Stomach (tissue), 9 donors: ENCODE measurements around the gene EXOC3. TPM values are rescaled to one million over a fixed set of nuclear protein-coding genes. Genes with fewer than 3 reads are reported as not detected.

Experiments used
- DNase-seq, 2 donors: peaks; one replicate each; pipeline versions ENCODE4 v3.0.0 to v3.0.0-alpha.2; 2013 to 2019
- H3K27ac ChIP-seq, 5 donors: fragments of 200-600 bp in 4 of 5; sonication (generic) in 4 of 5; one replicate each; pipeline ENCODE4 v1.5.1; 2013 to 2019; ENCODE audit warnings: mild to moderate bottlenecking in 1 of 5, moderate library complexity in 1 of 5
- H3K27me3 ChIP-seq, 3 donors: fragments of 200-600 bp; sonication (generic); one replicate each; pipeline ENCODE4 v1.5.1; 2017 to 2019; ENCODE audit warnings: mixed run types in 1 of 3
- H3K36me3 ChIP-seq, 4 donors: fragments of 200-600 bp; sonication (generic); 1 replicate in 3 of 4; 2 replicates in 1 of 4; pipeline ENCODE4 v1.5.1; 2016 to 2019
- H3K4me1 ChIP-seq, 4 donors: fragments of 200-600 bp; sonication (generic); one replicate each; pipeline ENCODE4 v1.5.1; 2016 to 2019
- H3K4me3 ChIP-seq, 4 donors: fragments of 200-600 bp; sonication (generic) in 3 of 4; one replicate each; pipeline ENCODE4 v1.5.1; 2016 to 2019; ENCODE audit warnings: mild to moderate bottlenecking in 1 of 4
- H3K9me3 ChIP-seq, 4 donors: fragments of 200-600 bp; sonication (generic); one replicate each; pipeline ENCODE4 v1.5.1; 2016 to 2019
- EP300 ChIP-seq: sonication (generic); formaldehyde crosslinking; IDR thresholded peaks from one replicate; pipeline ENCODE4 v1.6.1; 2017; ENCODE audit warnings: antibody characterized with exemption
- POLR2A ChIP-seq, 4 donors: fragments of 450-650 bp; IDR thresholded peaks; one replicate each; pipeline ENCODE4 v1.6.1; 2016; ENCODE audit warnings: antibody characterized with exemption in 4 of 4, control low read depth in 2 of 4, mild to moderate bottlenecking in 1 of 4, moderate library complexity in 1 of 4
- POLR2AphosphoS5 ChIP-seq, 3 donors: sonication (generic); formaldehyde crosslinking; IDR thresholded peaks; one replicate each; pipeline ENCODE4 v1.6.1; 2016; ENCODE audit warnings: antibody characterized with exemption in 3 of 3
- WGBS, 5 donors: extraction: QIAGEN DNeasy Blood & Tissue Kit in 3 of 5; methylation state at CpG; one replicate each; pipeline versions ENCODE4 v1.1.5 to v1.1.7; 2013 to 2018; 5-methylcytosine and 5-hydroxymethylcytosine counted together
- intact Hi-C: fragments of 100-400 bp; cut with DNase I; formaldehyde crosslinking; loops from one replicate; pipeline ENCODE4 v1.15.1; 2023; ENCODE audit warnings: low total_unique reads
- polyA plus RNA-seq, 3 donors: library from polyadenylated mRNA; stranded (reverse); fragments of 200-250 nt; gene quantifications; one replicate each; pipeline ENCODE4 v1.2.3, GENCODE V29; 2013
- total RNA-seq, 5 donors: library from RNA; depleted of rRNA; stranded (reverse); fragments of >200 nt; gene quantifications; one replicate each; pipeline versions ENCODE4 v1.1.0 to v1.2.3, GENCODE V29; 2014 to 2016
- TF ChIP-seq, protein P1 (sequence below), 7 experiments: fragments of 450-650 bp in 4 of 7; fragments of 200-600 bp in 3 of 7; sonication (generic) in 3 of 7; IDR thresholded peaks; one replicate each; pipeline ENCODE4 v1.5.1; 2016 to 2019; ENCODE audit warnings: antibody characterized with exemption in 7 of 7, control low read depth in 2 of 7, mild to moderate bottlenecking in 1 of 7
- donor health status: healthy with polysubstance abuse.
- donor health status: Bipolar disorder and iron deficiency.
- donor health status: healthy.

The EXOC3 gene
- total and polyA plus RNA-seq, 8 donors = 29.9 to 133 (median 59.3) TPM

GRCh38 chr5:476102-476813 lies 33.3 kb downstream of the EXOC3 start:
- intact Hi-C loops = no loop called here
- peaks cover 0 to 3% (median under 1%) of the 10 kb centered on the region in 4 donors for H3K36me3 ChIP-seq
- TF ChIP-seq, protein P1, sequence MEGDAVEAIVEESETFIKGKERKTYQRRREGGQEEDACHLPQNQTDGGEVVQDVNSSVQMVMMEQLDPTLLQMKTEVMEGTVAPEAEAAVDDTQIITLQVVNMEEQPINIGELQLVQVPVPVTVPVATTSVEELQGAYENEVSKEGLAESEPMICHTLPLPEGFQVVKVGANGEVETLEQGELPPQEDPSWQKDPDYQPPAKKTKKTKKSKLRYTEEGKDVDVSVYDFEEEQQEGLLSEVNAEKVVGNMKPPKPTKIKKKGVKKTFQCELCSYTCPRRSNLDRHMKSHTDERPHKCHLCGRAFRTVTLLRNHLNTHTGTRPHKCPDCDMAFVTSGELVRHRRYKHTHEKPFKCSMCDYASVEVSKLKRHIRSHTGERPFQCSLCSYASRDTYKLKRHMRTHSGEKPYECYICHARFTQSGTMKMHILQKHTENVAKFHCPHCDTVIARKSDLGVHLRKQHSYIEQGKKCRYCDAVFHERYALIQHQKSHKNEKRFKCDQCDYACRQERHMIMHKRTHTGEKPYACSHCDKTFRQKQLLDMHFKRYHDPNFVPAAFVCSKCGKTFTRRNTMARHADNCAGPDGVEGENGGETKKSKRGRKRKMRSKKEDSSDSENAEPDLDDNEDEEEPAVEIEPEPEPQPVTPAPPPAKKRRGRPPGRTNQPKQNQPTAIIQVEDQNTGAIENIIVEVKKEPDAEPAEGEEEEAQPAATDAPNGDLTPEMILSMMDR (IDR thresholded peaks at IDR 0.05) = no peak
- TF ChIP-seq EP300 (no peak), POLR2AphosphoS5 (IDR thresholded peaks at IDR 0.05) (no peak), POLR2A (IDR thresholded peaks at IDR 0.05) (no peak)
- peaks cover 24 to 76% (median 45%) of the 10 kb centered on the region in 3 donors for H3K27me3 ChIP-seq
- H3K27ac ChIP-seq = no peak overlapping the region
- peaks cover 21 to 39% (median 38%) of the 10 kb centered on the region in 4 donors for H3K4me1 ChIP-seq
- no peak overlapping the region for H3K4me3 ChIP-seq
- no peaks in the 10 kb centered on the region for H3K9me3 ChIP-seq
- no peak for DNase-seq
- 63 to 82% (median 79%) methylated on average over 34 to 51 of the region's 51 CpGs for WGBS, 5 donors

GRCh38 chr5:476814-477175 lies 33.8 kb downstream of the EXOC3 start:
- no peak for TF ChIP-seq EP300
- no peak for TF ChIP-seq POLR2A (IDR thresholded peaks at IDR 0.05)
- Histone ChIP-seq H3K36me3 (no peaks in the 10 kb centered on the region), H3K27me3 (peaks cover 24 to 81% (median 47%) of the 10 kb centered on the region in 3 donors), H3K4me1 (peaks cover 16 to 33% (median 32%) of the 10 kb centered on the region in 4 donors), H3K4me3 (no peak overlapping the region), H3K9me3 (no peaks in the 10 kb centered on the region), H3K27ac (no peak overlapping the region)
- intact Hi-C loops = no loop called here
- WGBS, 5 donors = 61 to 72% (median 69%) methylated on average over 8 to 9 of the region's 9 CpGs
- DNase-seq = no peak

- no peak for TF ChIP-seq POLR2A (IDR thresholded peaks at IDR 0.05)
- no peak for TF ChIP-seq EP300
- TF ChIP-seq, protein P1 (IDR thresholded peaks at IDR 0.05) = no peak
- no peak for TF ChIP-seq POLR2AphosphoS5 (IDR thresholded peaks at IDR 0.05)
- peaks cover 24 to 85% (median 51%) of the 10 kb centered on the region in 3 donors for H3K27me3 ChIP-seq
- intact Hi-C loops = no loop called here
- H3K4me1 ChIP-seq = peaks cover 12 to 29% (median 28%) of the 10 kb centered on the region in 4 donors
- no peaks in the 10 kb centered on the region for H3K36me3 ChIP-seq
- no peak overlapping the region for H3K27ac ChIP-seq
- no peak overlapping the region for H3K4me3 ChIP-seq
- H3K9me3 ChIP-seq = no peaks in the 10 kb centered on the region
- 66 to 78% (median 75%) methylated on average over 18 to 19 of the region's 19 CpGs for WGBS, 5 donors
- no peak for DNase-seq
Observed at GRCh38 chr5:477247-477646, 34.3 kb downstream of the EXOC3 start.

DNA sequence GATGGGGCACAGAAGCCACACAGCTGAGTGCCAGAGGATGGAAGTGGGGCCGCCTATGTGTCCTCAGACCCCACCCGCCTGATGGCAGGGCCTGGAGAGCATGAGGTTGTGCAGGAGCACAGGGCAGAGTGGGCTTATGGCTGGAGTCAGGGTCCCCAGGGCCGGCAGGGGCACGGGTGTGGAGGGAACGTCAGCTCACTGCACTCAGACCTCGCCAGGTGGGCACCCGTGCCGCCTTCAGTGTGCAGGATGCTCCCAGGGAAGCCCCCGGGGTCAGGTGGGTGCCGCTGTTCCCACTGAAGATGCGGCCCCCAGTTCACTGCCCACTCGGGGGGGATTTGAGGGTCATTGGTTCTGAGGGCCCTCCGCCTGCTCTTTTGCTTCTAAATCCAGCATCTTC lies 34.9 kb downstream of the EXOC3 start:
- peaks cover 24 to 91% (median 57%) of the 10 kb centered on the region in 3 donors for H3K27me3 ChIP-seq
- no peaks in the 10 kb centered on the region for H3K9me3 ChIP-seq
- intact Hi-C loops = no loop called here
- peaks cover 10 to 24% (median 22%) of the 10 kb centered on the region in 4 donors for H3K4me1 ChIP-seq
- H3K27ac ChIP-seq = no peak overlapping the region
- TF ChIP-seq POLR2A (IDR thresholded peaks at IDR 0.05) = no peak
- no peak overlapping the region for H3K4me3 ChIP-seq
- H3K36me3 ChIP-seq = no peaks in the 10 kb centered on the region
- no peak for DNase-seq
- 81 to 86% (median 83%) methylated on average over 10 to 13 of the region's 13 CpGs for WGBS, 5 donors

DNA sequence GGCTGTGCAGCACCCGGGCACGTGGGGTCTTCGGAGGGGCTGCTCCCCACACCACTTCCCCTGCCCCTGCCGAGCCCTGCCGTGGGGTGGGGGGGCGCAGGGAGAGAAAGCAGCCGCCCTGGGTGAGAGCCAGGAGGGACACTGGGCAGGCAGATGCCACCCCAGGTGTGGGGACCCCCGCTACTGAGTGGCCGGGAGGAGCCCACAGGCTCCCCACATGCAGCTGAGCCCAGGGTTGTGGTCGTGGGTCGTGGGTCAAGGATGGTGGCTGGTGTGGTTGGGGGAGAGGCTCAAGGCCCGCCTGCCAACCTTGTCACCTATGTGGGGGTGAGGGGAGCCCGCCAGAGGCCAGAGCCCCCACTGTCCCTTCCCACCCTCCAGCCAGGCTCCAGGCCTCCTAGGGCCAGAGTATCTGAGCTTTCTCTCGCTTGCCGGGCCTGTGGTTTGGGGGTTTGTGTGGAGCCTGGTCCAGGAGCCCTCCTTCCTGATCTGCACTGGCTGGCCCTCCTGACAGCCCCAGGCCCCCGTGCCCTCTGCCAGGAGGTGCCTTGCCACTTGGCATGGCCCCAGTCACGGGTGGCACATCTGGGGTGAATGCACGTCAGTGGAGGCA lies 35.5 kb downstream of the EXOC3 start:
- H3K27ac ChIP-seq = no peak overlapping the region
- 54 to 68% (median 64%) methylated on average over 3 to 17 of the region's 18 CpGs for WGBS, 5 donors
- intact Hi-C loops = no loop called here
- H3K27me3 ChIP-seq = peaks cover 24 to 96% (median 63%) of the 10 kb centered on the region in 3 donors
- H3K4me3 ChIP-seq = no peak overlapping the region
- no peak for TF ChIP-seq POLR2A (IDR thresholded peaks at IDR 0.05)
- TF ChIP-seq POLR2AphosphoS5 (IDR thresholded peaks at IDR 0.05) = no peak
- no peak for TF ChIP-seq EP300
- TF ChIP-seq, protein P1 (IDR thresholded peaks at IDR 0.05) = no peak
- DNase-seq = no peak
- no peaks in the 10 kb centered on the region for H3K9me3 ChIP-seq
- peaks cover 10 to 23% (median 20%) of the 10 kb centered on the region in 4 donors for H3K4me1 ChIP-seq
- H3K36me3 ChIP-seq = no peaks in the 10 kb centered on the region
